GM12873 (cell line): ENCODE measurements around the gene ZNF638.

Experiments used
- TF ChIP-seq, protein P1 (sequence below): IDR thresholded peaks from 2 replicates; pipeline ENCODE4 v1.5.1; 2012; ENCODE audit warnings: low read depth, mild to moderate bottlenecking, moderate library complexity, low read length, control low read depth; ENCODE audit not compliant: insufficient read depth; ENCODE audit errors: missing control alignments

ZNF638 gene

DNA sequence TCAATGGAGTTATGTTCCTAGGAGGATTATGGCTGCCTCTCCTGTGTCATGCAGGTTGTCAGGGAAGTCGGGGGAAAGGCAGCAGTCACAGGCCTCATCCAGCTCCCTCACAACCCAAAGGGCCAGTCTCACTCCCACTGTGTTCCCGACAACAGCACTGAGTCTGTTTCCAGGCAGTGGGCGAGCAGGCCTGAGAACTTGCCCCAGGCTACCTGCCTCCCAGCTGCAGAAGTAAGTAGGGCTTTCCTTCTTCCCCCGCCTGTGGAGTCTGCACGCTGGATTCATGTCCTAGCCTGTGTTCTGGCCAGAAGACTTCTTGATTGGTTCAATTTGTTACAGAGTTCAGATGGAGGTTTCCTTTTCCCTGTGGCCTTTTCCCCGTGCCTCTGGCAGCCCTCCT is 8.2 kb upstream of the ZNF638 start:
- TF ChIP-seq, protein P1, sequence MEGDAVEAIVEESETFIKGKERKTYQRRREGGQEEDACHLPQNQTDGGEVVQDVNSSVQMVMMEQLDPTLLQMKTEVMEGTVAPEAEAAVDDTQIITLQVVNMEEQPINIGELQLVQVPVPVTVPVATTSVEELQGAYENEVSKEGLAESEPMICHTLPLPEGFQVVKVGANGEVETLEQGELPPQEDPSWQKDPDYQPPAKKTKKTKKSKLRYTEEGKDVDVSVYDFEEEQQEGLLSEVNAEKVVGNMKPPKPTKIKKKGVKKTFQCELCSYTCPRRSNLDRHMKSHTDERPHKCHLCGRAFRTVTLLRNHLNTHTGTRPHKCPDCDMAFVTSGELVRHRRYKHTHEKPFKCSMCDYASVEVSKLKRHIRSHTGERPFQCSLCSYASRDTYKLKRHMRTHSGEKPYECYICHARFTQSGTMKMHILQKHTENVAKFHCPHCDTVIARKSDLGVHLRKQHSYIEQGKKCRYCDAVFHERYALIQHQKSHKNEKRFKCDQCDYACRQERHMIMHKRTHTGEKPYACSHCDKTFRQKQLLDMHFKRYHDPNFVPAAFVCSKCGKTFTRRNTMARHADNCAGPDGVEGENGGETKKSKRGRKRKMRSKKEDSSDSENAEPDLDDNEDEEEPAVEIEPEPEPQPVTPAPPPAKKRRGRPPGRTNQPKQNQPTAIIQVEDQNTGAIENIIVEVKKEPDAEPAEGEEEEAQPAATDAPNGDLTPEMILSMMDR: no peak

DNA sequence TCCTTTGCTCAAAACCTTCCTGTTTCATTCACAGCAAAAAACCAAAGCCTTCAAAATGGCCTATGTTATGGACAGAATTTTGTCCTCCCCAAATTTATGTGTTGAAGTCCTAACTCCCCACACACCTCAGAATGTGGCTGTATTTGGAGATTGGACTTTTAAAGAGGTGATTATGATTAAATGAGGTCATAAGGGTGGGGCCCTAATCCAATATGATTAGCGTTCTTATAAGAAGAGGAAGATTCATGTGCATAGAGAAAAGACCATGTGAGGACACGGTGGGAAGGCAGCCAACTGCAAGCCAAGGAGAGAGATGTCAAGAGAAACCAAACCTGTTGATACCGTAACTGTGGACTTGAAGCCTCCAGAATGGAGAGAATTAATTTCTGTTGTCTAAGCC is 4.6 kb upstream of the ZNF638 start:
- TF ChIP-seq, protein P1: no peak

DNA sequence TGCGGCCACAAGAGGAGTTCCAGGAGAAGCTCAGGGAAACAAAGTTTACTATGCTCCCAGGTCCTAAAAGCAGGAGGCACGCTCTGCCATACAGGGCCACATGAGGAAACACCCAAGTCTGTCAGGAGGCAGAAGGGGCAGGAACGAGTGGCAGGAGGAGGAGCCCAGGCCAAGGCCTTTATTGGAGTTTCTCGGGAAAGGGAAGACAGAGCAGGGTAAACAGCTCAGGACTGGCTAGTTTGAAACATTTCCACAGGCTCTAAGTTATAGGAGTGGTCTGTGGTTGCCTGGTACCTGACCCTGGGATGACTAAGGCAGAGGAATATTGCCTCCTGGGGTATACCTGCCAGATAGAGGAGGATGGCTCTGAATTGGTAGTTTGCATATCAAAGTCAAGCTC is 3.7 kb upstream of the ZNF638 start:
- TF ChIP-seq, protein P1: no peak

DNA sequence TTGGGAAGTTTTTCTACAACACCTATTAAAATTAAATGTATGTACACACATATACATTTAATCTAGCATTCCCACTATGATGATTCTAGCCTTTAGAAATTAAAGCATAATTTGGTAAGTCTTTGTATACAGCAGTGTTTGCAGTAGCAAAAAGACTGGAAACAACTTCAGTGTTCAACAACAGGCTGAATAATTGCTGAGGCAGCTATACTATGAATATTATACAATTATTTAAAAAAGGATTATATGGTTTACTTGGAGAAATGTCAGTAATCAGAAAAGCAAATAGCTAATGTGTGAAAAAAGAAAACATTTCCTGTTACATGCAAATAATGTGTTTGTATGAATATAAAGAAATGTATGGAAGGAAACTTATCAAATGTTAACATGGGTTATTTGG is 1.4 kb upstream of the ZNF638 start:
- TF ChIP-seq, protein P1: no peak

DNA sequence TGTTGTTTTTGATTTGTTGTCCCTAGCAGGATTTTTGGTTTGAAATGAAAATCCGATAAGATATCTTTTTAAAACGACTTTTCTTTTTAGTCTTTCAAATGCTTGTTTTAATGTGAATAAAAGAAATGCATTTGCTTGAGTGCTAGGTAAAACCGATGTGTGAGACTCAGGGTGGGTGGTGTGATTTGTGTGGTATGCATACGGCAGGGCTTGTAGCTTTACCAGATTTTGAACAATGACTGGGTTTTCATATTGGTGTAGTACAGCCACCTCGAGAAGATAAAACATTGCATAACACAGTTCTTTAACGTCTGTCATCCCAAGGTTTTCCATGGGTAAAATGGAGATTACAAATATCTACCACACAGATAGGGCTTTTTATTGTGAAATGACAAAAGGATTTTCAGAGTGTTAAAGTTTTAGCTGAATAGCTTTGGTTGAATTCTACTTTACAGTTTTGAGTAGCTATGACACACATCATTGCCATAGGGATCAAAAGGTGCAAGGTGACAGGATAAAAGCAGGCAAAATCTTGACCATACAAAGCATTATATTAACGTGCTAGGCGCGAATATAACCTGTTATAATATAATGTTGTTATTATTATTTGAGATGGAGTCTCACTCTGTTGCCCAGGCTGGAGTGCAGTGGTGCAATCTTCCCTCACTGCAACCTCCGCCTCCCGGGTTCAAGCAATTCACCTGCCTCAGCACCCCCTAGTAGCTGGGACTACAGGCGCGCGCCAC is 824 bp upstream of the ZNF638 start:
- TF ChIP-seq, protein P1: no peak

DNA sequence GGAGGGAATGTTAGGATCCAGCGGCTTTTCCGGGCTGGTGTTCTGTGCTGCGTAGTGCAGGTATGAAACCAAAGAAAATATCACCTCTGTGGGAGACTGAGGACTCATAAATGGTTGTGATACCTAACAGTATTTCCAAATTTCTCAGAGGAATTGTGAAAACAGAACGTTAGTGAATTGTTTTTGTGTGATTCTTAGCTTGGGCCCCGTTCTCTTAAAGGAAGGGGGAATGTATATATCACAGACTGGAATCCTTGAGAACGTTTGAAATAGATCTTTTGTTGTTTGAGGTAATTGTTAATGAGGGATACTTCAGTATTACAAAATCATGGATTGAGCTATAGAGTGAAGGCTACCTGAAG is 834 bp downstream of the ZNF638 start:
- TF ChIP-seq, protein P1: no peak

DNA sequence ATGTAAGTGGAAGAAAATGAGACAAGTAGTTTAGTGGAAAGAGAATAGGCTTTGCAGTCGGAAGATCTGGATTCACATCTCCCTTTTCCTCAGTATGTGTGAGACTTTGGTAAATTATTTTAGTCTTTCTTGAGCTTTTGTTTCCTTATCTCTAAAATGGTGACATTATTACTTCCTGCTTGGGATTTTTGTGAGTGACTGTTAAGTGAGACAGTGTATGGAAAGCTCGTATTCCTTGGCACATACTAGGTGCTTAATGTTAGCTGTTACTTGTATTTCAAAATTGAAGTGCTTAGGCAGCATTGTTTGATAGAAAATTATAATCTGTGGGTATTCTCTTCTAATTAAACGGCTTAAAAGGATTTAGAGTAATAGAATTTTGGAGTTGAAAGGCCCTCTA is 2.0 kb downstream of the ZNF638 start:
- TF ChIP-seq, protein P1: no peak
